GM12872 (cell line): ENCODE measurements around the gene RPS15A.

Source experiments
- CTCF ChIP-seq: IDR thresholded peaks from 3 replicates; pipeline ENCODE4 v1.5.1; 2011; ENCODE audit warnings: low read depth, mild to moderate bottlenecking, low read length, moderate library complexity; ENCODE audit not compliant: insufficient read depth

Gene RPS15A

GRCh38 chr16:18796377-18796776, 6.2 kb upstream of the RPS15A start:
- TF ChIP-seq CTCF, result no peak

- no peak for TF ChIP-seq CTCF
These were observed 2.8 kb upstream of the RPS15A start for GRCh38 chr16:18792836-18793433.

GRCh38 chr16:18789515-18789849, 652 bp downstream of the RPS15A start:
- TF ChIP-seq CTCF, result no peak

GRCh38 chr16:18788828-18789514, 1.2 kb downstream of the RPS15A start:
- no peak for TF ChIP-seq CTCF

- TF ChIP-seq CTCF, result no peak
These were observed 5.1 kb downstream of the RPS15A start for GRCh38 chr16:18784917-18785623.

- TF ChIP-seq CTCF, result no peak
These were observed 6.4 kb downstream of the RPS15A start for GRCh38 chr16:18783430-18784341.
